Stimulated activated naive CD4-positive, alpha-beta T cell treated with Interleukin-2 at 50 U/mL for 16 hours (primary cell): Measurements from ENCODE around the gene RAB36.
"Not testable (repeated sequence)": the region's sequence is repeated elsewhere in the genome, so short reads cannot be mapped to it uniquely, and the experiment has no call there.

ENCODE experiments used
- DNase-seq: peaks from one replicate; lab custom pipeline; 2025; lab: John Stamatoyannopoulos, UW

The RAB36 gene

GRCh38 chr22:23121000-23121421, 24.3 kb upstream of the RAB36 start:
- no peak for DNase-seq

DNA sequence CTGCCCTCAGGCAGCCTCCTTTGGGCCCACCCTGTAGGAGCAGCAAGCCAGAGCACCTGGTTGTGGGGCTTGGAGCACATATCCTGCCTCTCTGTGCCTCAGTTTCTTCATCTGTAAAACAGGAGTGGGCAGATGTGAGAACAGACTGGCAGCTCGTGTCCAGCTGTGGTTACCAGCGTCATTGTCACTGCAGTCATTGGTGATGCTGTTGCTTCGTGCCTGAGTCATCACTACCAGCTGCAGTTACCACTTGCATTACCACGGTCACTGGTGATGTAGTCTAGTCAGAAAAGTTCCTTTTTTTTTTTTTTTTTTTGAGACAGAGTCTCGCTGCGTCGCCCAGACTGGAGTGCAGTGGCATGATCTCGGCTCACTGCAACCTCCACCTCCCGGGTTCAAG, 23.9 kb upstream of the RAB36 start:
- DNase-seq = no peak

GRCh38 chr22:23122216-23122957, 22.9 kb upstream of the RAB36 start:
- no peak for DNase-seq

DNA sequence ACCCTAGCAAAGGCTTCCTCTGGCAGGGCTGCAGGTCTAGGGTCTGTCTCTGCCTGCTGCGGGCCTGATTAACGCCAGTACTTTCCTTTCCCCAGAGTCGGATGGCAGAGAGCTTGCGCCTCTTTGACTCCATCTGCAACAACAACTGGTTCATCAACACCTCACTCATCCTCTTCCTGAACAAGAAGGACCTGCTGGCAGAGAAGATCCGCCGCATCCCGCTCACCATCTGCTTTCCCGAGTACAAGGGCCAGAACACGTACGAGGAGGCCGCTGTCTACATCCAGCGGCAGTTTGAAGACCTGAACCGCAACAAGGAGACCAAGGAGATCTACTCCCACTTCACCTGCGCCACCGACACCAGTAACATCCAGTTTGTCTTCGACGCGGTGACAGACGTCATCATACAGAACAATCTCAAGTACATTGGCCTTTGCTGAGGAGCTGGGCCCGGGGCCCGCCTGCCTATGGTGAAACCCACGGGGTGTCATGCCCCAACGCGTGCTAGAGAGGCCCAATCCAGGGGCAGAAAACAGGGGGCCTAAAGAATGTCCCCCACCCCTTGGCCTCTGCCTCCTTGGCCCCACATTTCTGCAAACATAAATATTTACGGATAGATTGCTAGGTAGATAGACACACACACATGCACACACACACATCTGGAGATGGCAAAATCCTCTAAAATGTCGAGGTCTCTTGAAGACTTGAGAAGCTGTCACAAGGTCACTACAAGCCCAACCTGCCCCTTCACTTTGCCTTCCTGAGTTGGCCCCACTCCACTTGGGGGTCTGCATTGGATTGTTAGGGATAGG, 22.1 kb upstream of the RAB36 start:
- DNase-seq = no peak

DNA sequence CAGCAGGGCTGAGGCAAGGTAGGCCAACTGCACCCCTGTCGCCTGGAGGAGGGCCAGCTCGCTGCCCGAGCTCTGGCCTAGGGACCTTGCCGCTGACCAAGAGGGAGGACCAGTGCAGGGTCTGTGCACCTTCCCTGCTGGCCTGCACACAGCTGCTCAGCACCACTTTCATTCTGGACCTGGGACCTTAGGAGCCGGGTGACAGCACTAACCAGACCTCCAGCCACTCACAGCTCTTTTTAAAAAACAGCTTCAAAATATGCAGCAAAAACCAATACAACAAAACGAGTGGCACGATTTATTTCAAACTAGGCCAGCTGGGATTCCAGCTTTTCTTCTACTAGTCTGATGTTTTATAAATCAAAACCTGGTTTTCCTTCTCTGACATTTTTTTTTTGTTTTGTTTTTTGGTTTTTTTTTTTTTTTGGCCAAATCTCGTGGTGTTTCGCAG, 21.4 kb upstream of the RAB36 start:
- no peak for DNase-seq

GRCh38 chr22:23124611-23125511, 20.4 kb upstream of the RAB36 start:
- no peak for DNase-seq

DNA sequence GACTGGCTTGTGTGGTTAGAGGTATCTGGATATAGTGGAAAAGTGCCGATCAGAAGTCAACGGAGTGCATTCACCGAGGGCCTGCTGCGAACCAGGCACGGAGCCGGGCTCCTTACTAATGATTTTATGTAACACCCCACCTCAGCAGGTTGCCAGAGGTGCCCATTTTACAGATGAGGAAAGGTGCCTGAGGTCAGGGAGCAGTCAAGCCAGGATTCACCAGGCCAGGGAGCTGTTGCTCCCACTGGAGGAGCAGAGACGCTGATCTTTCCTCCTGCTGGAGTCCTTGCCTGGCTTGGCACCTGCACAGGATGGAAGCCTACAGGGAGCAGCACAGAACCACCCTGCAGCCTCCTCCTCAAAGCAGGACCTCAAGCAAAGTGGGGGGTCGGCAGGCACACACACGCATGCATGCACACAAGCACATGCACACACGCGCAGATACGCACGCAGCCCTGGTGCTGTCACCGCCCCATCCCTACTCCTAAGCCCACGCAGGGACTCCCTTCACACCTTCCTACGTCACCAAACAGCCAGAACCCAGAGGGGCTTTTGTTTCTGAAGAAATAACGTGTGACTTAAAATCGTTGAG, 19.7 kb upstream of the RAB36 start:
- DNase-seq = no peak

GRCh38 chr22:23126165-23127054, 18.9 kb upstream of the RAB36 start:
- DNase-seq = no peak

DNA sequence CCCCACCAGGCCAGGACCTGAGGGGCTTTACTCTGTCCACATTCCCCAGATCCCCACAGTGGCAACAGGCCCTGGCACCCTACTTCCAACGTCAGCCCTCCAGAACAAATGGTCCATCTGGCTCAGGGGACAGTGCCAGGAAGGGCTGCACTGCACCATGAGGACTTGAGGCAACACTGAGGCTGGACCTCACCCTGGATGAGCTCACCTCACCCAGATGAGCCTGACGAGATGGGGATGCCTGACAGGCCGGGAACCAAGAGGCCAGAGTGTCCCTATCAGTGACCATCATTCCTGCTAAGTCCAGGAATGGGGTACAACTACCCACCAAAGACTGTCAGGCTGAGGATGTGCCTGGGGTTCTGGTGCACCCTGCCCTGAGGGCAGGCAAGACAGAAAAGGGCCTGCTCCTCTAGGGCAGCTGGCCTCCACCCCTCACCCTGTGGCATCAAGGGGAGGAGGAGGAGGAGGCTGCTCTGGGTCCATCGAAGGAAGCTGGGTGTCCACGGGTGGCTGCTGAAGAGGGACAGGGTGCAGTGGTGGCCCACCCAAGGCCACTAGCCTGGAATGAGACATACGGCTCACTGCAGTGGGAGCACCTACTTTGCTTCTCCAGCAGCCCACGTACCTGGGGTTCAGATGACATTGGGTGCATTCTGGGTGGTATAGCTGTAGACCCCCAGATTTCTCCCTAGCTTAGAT, 18.1 kb upstream of the RAB36 start:
- no peak for DNase-seq

DNA sequence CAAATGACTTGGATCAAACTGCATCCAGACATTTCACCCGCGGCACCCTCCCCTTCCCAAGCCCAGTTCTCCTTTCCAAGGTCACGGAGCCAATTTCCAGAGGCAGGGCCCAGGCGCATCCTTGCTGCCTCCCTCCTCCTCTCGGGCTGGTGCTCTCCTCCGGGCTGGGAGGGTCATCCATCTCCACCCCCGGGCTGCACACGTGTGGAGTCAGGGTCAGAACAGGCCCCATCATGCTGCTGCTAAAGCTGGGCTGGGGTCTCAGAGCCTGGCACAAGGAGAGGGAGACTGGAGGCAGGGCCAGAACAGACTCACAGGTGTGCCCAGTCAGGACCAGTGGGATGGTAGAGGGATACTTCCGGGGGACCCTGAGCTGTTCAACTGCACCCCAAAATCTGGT, 17.5 kb upstream of the RAB36 start:
- DNase-seq = no peak

DNA sequence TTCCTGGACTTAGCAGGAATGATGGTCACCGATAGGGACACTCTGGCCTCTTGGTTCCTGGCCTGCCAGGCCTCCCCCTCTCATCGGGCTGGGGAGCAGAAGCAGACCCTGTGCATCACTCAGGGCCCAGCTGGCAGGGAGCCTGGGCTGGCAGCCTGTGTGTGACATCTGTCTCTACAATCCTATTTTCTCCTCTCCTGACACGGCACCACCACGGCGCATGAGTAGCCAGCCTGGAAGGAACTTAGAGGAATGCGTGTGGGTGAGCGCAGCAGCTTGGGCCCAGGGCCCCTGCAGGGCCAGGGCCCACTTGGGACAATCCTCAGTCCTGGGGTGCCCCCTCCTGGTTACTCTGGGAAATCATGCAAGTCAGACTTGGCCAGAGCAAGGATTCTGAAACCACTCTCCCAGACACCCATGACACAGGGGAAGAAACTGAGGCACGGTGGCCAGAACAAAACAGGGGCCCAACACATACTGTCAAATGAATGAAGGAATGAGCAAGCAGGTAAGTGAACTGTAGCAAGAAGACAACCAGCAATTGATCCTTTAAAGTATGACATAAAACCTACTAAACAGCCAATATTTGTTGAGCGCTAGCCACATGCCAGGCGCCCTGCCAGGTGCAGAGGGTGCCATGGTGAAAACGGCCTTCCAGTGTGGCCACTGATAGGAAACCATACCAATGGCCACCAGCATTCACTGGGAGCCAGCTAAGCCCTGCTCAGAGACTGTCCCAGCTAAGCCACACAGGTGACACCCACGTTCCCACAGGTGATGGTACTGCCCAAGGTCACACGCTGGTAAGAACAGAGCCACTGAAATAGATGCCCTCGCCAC, 16.8 kb upstream of the RAB36 start:
- DNase-seq = peak; percentile 43

- DNase-seq = no peak
Measured at GRCh38 chr22:23129149-23129548, 16.1 kb upstream of the RAB36 start.

DNA sequence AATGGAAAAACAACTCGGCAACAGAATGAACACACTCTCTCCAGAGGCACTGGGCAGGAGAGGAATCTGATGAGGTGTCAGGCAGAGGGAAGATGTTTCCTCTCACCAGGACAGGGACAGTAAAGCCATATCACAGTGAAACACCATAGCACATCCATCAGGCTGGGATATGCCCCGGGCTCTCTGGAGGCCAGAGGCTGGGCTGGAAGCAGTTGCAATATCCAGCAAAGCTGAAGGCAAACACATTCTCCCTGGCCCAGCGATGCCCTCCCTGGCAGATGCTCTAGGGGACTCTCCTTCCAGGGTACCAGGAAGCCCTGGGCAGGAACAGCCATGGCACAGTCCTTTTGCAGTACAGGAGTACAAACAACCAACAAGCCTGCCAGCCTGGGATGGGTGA, 14.6 kb upstream of the RAB36 start:
- DNase-seq = no peak

DNA sequence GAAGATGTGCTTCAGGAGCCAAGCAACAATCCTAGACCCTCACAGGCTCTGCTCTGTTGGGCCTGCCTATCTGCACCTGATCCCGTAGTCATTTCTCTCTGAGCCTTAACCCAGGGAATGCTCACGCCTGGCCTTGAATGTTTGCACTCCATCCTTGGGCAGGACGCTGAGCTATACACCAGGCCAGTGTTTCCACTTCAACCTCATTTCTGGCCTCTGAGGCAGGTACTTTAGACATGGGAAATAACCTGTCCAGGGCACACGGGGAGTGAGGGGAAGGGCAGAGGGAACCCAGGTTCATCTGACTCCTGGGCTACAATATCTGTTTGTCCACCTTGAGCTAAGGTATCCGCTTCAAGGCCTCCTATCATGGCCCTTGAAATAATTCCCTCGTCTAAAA, 13.3 kb upstream of the RAB36 start:
- DNase-seq = no peak

GRCh38 chr22:23132376-23133091, 12.7 kb upstream of the RAB36 start:
- no peak for DNase-seq

- no peak for DNase-seq
Measured at GRCh38 chr22:23133922-23134321, 11.4 kb upstream of the RAB36 start.

- not testable (repeated sequence) for DNase-seq
Measured at GRCh38 chr22:23136991-23137390, 8.3 kb upstream of the RAB36 start.

DNA sequence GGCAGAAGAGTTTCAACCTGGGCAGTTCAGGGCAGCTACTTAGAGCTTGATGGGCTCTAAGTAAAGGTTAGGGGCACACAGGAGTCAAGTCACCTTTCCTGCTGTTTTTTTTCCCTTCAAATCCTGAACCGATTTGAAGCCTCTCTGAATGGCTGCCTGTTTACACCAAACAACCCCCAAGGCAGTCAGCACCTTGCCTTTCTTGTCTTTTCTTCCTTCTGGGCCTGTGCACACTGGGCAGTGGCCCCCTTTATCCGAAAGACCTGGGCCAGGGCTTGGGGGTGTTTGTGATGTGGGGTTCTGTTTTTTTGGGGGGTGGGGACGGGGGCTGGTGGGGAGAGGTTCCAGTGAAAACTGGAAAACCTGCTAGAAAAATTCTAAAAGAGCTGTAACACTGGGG, 7.8 kb upstream of the RAB36 start:
- DNase-seq = no peak
